Breast epithelium (tissue), 4 donors: ENCODE data around the gene UBASH3B. TPM values are rescaled to one million over a fixed set of nuclear protein-coding genes. Genes with fewer than 3 reads are reported as not detected.

Source experiments
- DNase-seq, 2 donors: peaks; one replicate each; pipeline ENCODE4 v3.0.0-alpha.2; 2019; ENCODE audit warnings: low spot score in 2 of 2
- H3K27ac ChIP-seq, 2 donors: fragments of 200-600 bp; sonication (generic) in 1 of 2; one replicate each; pipeline ENCODE4 v1.5.1; 2016 to 2019; ENCODE audit warnings: mild to moderate bottlenecking in 1 of 2
- H3K27me3 ChIP-seq, 2 donors: fragments of 200-600 bp; sonication (generic) in 1 of 2; one replicate each; pipeline versions ENCODE4 v1.5.1 to v1.6.0; 2017 to 2019; ENCODE audit warnings: control low read depth in 1 of 2, mild to moderate bottlenecking in 1 of 2
- H3K36me3 ChIP-seq: fragments of 200-600 bp; one replicate; pipeline ENCODE4 v1.5.1; 2019
- H3K4me1 ChIP-seq, 2 donors: fragments of 200-600 bp; sonication (generic); one replicate each; pipeline ENCODE4 v1.5.1; 2016 to 2019; ENCODE audit warnings: control low read depth in 1 of 2
- H3K4me3 ChIP-seq, 3 donors: fragments of 200-600 bp; sonication (generic); 1 replicate in 2 of 3; 2 replicates in 1 of 3; pipeline ENCODE4 v1.5.1; 2016 to 2019; ENCODE audit warnings: mild to moderate bottlenecking in 3 of 3, moderate library complexity in 2 of 3
- H3K9me3 ChIP-seq, 2 donors: fragments of 200-600 bp; sonication (generic) in 1 of 2; one replicate each; pipeline ENCODE4 v1.5.1; 2016 to 2019; ENCODE audit warnings: control low read depth in 1 of 2
- CTCF ChIP-seq, 3 donors: fragments of 450-650 bp; IDR thresholded peaks; one replicate each; pipeline ENCODE4 v1.5.1; 2016 to 2017; ENCODE audit warnings: antibody characterized with exemption in 3 of 3, mild to moderate bottlenecking in 3 of 3, moderate library complexity in 3 of 3
- POLR2A ChIP-seq: fragments of 450-650 bp; IDR thresholded peaks from one replicate; pipeline ENCODE4 v1.6.1; 2016; ENCODE audit warnings: antibody characterized with exemption, mild to moderate bottlenecking, moderate library complexity
- POLR2AphosphoS5 ChIP-seq, 3 donors: sonication (generic); formaldehyde crosslinking; IDR thresholded peaks; one replicate each; pipeline ENCODE4 v1.6.1; 2017; ENCODE audit warnings: antibody characterized with exemption in 3 of 3
- intact Hi-C: fragments of 100-400 bp; cut with DNase I; formaldehyde crosslinking; loops from one replicate; pipeline ENCODE4 v1.15.1; 2023; ENCODE audit warnings: low total_unique reads
- total RNA-seq, 3 donors: library from RNA; depleted of rRNA; stranded (reverse); fragments of >200 nt; gene quantifications; one replicate each; pipeline ENCODE4 v1.1.0, GENCODE V29; 2016

The UBASH3B gene
- total RNA-seq, 3 donors from 2014 or later: 4.7 to 6.2 (median 4.8) TPM

GRCh38 chr11:122627745-122628144, 27.8 kb upstream of the UBASH3B start:
- Histone ChIP-seq H3K9me3 (no peaks in the 10 kb centered on the region), H3K27ac (no peak overlapping the region), H3K27me3 (no peaks in the 10 kb centered on the region), H3K4me1 (no peaks in the 10 kb centered on the region), H3K4me3 (no peak overlapping the region), H3K36me3 (no peaks in the 10 kb centered on the region)
- TF ChIP-seq POLR2AphosphoS5 (IDR thresholded peaks at IDR 0.05) (no peak), POLR2A (no peak), CTCF (IDR thresholded peaks at IDR 0.05) (no peak)
- intact Hi-C loops: no loop called here
- DNase-seq: no peak

GRCh38 chr11:122628810-122629555, 26.5 kb upstream of the UBASH3B start:
- Histone ChIP-seq H3K27ac (no peak overlapping the region), H3K4me3 (no peak overlapping the region), H3K36me3 (no peaks in the 10 kb centered on the region), H3K27me3 (no peaks in the 10 kb centered on the region), H3K9me3 (no peaks in the 10 kb centered on the region), H3K4me1 (no peaks in the 10 kb centered on the region)
- intact Hi-C loops: no loop called here
- TF ChIP-seq POLR2AphosphoS5 (IDR thresholded peaks at IDR 0.05) (peak in 1 of 3 donors; percentile 26), POLR2A (no peak), CTCF (IDR thresholded peaks at IDR 0.05) (peak; percentile 27 to 74 (median 55))
- DNase-seq: peak in 1 of 2 donors; percentile 56

GRCh38 chr11:122632181-122632824, 23.2 kb upstream of the UBASH3B start:
- intact Hi-C loops: no loop called here

GRCh38 chr11:122633219-122633829, 22.2 kb upstream of the UBASH3B start:
- DNase-seq: no peak
- peak; percentile 18 to 39 (median 31) for TF ChIP-seq CTCF (IDR thresholded peaks at IDR 0.05)
- no peak for TF ChIP-seq POLR2AphosphoS5 (IDR thresholded peaks at IDR 0.05)
- no peak for TF ChIP-seq POLR2A
- intact Hi-C loops: no loop called here

More at GRCh38 chr11:122632181-122632824, 23.2 kb upstream of the UBASH3B start:
- no peak overlapping the region for H3K27ac ChIP-seq
- no peaks in the 10 kb centered on the region for H3K9me3 ChIP-seq
- no peaks in the 10 kb centered on the region for H3K36me3 ChIP-seq
- DNase-seq: no peak
- TF ChIP-seq CTCF (IDR thresholded peaks at IDR 0.05) (no peak), POLR2AphosphoS5 (IDR thresholded peaks at IDR 0.05) (no peak)
- H3K4me3 ChIP-seq: no peak overlapping the region
- no peaks in the 10 kb centered on the region for H3K27me3 ChIP-seq
- H3K4me1 ChIP-seq: no peaks in the 10 kb centered on the region

GRCh38 chr11:122634501-122634900, 21.0 kb upstream of the UBASH3B start:
- Histone ChIP-seq H3K27ac (peak overlapping the region in 1 of 2 donors; percentile 34), H3K27me3 (no peaks in the 10 kb centered on the region), H3K9me3 (no peaks in the 10 kb centered on the region), H3K36me3 (no peaks in the 10 kb centered on the region), H3K4me1 (no peaks in the 10 kb centered on the region), H3K4me3 (no peak overlapping the region)
- intact Hi-C loops: no loop called here
- TF ChIP-seq POLR2A: no peak
- TF ChIP-seq CTCF (IDR thresholded peaks at IDR 0.05): no peak
- no peak for TF ChIP-seq POLR2AphosphoS5 (IDR thresholded peaks at IDR 0.05)
- no peak for DNase-seq

More at GRCh38 chr11:122633219-122633829, 22.2 kb upstream of the UBASH3B start:
- H3K4me3 ChIP-seq: no peak overlapping the region
- H3K27ac ChIP-seq: no peak overlapping the region
- H3K9me3 ChIP-seq: no peaks in the 10 kb centered on the region
- H3K36me3 ChIP-seq: no peaks in the 10 kb centered on the region
- no peaks in the 10 kb centered on the region for H3K27me3 ChIP-seq
- no peaks in the 10 kb centered on the region for H3K4me1 ChIP-seq
